Muscle of leg (tissue), 11 donors: ENCODE results near the gene RERGL. TPM values are rescaled to one million over a fixed set of nuclear protein-coding genes. Genes with fewer than 3 reads are reported as not detected.
"Not testable (repeated sequence)": the region's sequence is repeated elsewhere in the genome, so short reads cannot be mapped to it uniquely, and the experiment has no call there.

Source experiments
- DNase-seq: peaks from one replicate; pipeline ENCODE4 v3.0.0; 2013
- H3K27ac ChIP-seq: one replicate; pipeline ENCODE4 v1.5.1; 2013; ENCODE audit warnings: mild to moderate bottlenecking, low read length, control low read depth
- H3K27me3 ChIP-seq: one replicate; pipeline ENCODE4 v1.6.1; 2013; ENCODE audit warnings: low read length; ENCODE audit not compliant: control insufficient read depth, insufficient read depth
- H3K36me3 ChIP-seq: one replicate; pipeline ENCODE4 v1.6.1; 2013; ENCODE audit warnings: low read length; ENCODE audit not compliant: control insufficient read depth, insufficient read depth
- H3K4me1 ChIP-seq: one replicate; pipeline ENCODE4 v1.6.1; 2013; ENCODE audit warnings: low read length; ENCODE audit not compliant: control insufficient read depth, insufficient read depth
- H3K4me3 ChIP-seq: one replicate; pipeline ENCODE4 v1.5.1; 2013; ENCODE audit warnings: low read length, control low read depth
- H3K9me3 ChIP-seq: replicated peaks from 2 replicates; pipeline ENCODE4 v1.6.1; 2013; ENCODE audit warnings: low read depth, low read length; ENCODE audit not compliant: control insufficient read depth
- WGBS: methylation state at CpG from one replicate; pipeline ENCODE4 v1.1.5; 2013; ENCODE audit warnings: missing lambda C conversion rate; ENCODE audit not compliant: insufficient coverage; 5-methylcytosine and 5-hydroxymethylcytosine counted together
- polyA plus RNA-seq, 8 donors: library from polyadenylated mRNA; unstranded; fragments of 120-200 nt; gene quantifications; one replicate each; pipeline versions ENCODE4 v1.2.1 to v1.2.3, GENCODE V29; 2013; ENCODE audit warnings: inconsistent platforms in 1 of 8, low replicate concordance in 1 of 8; ENCODE audit not compliant: insufficient read length in 8 of 8, insufficient read depth in 1 of 8
- total RNA-seq: library from RNA; stranded (reverse); fragments of 120-200 nt; gene quantifications from one replicate; pipeline ENCODE4 v1.2.4, GENCODE V29; 2013

Gene RERGL
- total and polyA plus RNA-seq, 9 donors, result 0.36 to 1.4 (median 0.79) TPM

DNA sequence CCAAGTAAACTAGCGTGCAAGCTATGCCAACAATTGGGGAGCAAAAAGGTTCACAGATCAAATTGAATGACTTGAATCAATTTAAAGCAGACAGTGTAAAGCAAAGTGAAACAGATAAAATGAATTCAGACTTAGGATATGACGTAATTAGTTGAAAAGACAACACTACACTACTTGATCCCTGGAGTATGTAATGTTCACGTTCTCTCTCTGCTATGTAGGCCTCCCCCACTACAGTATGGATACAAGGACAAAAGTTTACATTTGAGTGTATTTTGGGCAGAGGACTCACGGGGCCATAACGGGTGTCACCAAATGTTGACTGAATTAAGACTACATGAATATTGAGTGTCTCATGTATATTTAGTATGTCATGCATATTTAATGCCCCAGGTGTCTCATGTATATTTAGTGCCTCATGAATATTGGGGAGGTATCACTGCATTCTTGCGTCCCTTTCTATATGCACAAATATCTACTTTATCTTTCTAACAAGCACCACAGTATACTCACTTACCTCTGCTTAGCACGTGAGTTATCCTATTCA lies 44.5 kb downstream of the RERGL start:
- Histone ChIP-seq H3K36me3 (no peaks in the 10 kb centered on the region), H3K9me3 (no peaks in the 10 kb centered on the region), H3K4me1 (no peaks in the 10 kb centered on the region), H3K27me3 (no peaks in the 10 kb centered on the region), H3K4me3 (no peak overlapping the region), H3K27ac (no peak overlapping the region)
- WGBS, result 100% methylated on average over 1 of the region's 7 CpGs
- DNase-seq, result no peak

DNA sequence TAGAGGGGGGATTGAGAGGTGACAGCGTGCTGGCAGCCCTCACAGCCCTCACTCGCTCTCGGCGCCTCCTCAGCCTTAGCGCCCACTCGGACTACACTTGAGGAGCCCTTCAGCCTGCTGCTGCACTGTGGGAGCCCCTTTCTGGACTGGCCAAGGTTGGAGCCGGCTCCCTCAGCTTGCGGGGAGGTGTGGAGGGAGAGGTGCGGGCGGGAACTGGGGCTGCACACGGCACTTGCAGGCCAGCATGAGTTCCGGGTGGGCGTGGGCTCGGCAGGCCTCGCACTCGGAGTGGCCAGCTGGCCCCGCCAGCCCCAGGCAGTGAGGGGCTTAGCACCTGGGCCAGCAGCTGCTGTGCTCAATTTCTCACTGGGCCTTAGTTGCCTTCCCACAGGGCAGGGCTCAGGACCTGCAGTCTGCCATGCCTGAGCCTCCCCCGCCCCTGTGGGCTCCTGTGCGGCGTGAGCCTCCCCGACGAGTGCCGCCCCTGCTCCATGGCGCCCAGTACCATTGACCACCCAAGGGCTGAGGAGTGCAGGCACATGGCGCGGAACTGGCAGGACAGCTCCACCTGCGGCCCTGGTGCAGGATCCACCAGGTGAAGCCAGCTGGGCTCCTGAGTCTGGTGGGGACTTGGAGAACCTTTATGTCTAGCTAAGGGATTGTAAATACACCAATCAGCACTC lies 49.8 kb downstream of the RERGL start:
- not testable (repeated sequence) for H3K4me1 ChIP-seq, H3K9me3 ChIP-seq, H3K27ac ChIP-seq, H3K27me3 ChIP-seq, DNase-seq, H3K36me3 ChIP-seq, H3K4me3 ChIP-seq
- WGBS, result 90% methylated on average over 19 of the region's 27 CpGs

Other genes starting within 250 kb of the RERGL start
- gene PIK3C2G, start 171.3 kb upstream of the RERGL start, total RNA-seq, result 0.18 TPM
- gene PIK3C2G, start 171.3 kb upstream of the RERGL start, polyA plus RNA-seq, result 1 to 10 TPM in 1 of 8 donors, under 1 TPM in 7; 0.04 to 1.3 (median 0.27) TPM